ENCODE data around the gene SLC35A2.

- peak in 1 of 11 experiments; percentile 3 for TF ChIP-seq CTCF (IDR thresholded peaks at IDR 0.05 in 8 of 11, conservative IDR thresholded peaks at IDR 0.05 in 3 of 11)
- peak in 1 of 3 donors; percentile 38 for TF ChIP-seq POLR2A (IDR thresholded peaks at IDR 0.05)
- peak; percentile 93 to 98 (median 97) for TF ChIP-seq POLR2AphosphoS5 (IDR thresholded peaks at IDR 0.05)
These were observed at the start of gene SLC35A2 for GRCh38 chrX:48911412-48912182.

Data from spleen (tissue), 7 donors.